IPS-11a (cell line): ENCODE measurements around the gene CD82.

Experiments
- H3K4me3 ChIP-seq: one replicate; pipeline ENCODE4 v1.5.1; 2013; ENCODE audit warnings: low read depth, low read length, control low read depth

Gene CD82

DNA sequence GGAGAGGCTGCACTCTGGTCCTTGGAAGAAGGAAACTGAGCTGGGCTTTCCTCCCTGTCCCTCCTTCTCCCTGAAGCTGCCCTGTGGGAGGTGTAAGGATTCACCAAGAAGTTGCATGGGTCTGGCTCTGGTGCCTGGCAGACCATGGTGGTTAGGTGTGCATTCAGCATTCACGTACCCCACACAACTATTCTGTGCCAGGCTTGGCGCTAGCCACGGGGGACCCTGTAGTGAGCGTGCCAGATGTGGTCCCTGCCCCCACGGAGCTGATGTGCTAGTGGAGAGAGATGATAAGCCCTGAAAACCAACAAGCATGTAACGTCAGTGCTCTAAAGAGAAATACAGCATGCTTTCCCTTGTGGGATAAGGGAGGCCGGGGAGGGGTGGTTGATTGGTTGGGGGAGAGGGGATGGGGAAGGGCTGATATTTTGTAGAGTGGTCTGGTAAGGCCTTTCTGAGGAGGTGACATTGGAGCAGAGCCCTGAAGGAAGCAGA, 48.9 kb downstream of the CD82 start:
- no peak overlapping the region for H3K4me3 ChIP-seq

DNA sequence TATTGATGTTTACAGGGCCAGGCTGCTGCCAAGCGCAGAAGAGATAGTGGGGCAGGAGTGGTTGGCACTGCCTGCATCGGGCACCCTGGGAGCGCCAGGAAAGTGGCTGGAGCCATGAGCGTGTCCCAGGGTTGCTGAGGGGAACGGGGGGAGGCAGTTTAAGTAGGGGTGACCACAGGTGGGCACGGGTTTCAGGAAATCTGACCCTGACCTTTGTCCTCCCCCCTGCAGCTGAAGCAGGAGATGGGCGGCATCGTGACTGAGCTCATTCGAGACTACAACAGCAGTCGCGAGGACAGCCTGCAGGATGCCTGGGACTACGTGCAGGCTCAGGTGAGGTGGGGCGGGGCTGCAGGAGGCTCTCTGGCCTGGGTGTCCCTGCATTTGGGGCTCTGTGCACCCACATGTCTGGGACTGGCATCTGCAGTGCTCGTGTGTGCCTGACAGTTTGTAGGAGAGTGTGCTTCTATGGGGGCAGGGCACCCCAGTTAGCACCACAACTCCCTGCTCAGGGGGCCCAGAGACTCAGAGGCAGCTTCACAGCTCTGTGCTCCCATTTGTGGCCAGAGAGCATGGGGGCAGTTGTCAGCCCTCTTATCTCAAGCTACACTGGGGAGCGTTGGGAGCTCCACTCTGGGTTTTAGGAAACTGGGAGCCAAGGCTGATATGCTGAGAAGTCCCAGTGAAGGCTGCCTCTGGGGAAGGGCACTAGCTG, 49.7 kb downstream of the CD82 start:
- no peak overlapping the region for H3K4me3 ChIP-seq

DNA sequence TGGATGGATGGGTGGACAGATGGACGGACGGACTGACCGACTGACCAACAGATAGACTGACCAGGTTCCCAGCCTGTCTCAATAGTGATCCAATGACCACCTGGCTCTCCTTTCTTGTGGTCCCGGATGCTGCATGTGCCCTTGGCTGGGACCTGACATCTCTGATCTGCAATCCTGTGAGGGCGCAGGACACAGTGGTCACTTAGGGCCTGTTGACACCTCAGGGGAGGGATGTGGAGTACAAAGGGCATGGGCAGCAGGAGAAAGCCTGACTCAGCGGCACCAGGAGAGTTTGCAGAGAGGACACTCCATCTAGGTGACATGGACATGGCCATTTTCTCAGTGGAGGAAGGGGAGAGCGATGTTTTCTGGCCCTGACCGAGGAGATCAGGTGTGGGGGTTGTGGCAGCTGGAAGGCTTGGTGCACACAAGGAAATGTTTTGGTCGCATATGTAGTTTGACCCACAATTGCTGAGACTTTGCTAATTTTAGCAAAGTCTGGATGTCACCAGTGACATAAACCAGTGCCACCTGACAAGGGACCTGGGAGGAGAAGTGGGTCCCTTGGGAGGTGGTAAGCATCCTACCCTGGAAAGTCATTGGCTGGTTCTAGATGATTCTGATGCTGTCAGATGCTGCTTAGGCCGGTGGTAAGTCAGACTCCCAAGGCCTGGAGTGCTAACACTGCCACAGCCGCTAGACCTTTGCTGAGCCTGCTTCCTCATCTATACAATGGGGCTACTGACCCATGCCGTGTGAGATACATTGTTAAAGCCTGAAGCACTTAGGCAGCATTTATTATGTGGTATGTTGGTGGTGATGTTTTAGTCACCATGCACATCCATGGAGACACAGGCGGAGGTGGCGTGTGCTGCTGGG, 50.7 kb downstream of the CD82 start:
- no peak overlapping the region for H3K4me3 ChIP-seq

DNA sequence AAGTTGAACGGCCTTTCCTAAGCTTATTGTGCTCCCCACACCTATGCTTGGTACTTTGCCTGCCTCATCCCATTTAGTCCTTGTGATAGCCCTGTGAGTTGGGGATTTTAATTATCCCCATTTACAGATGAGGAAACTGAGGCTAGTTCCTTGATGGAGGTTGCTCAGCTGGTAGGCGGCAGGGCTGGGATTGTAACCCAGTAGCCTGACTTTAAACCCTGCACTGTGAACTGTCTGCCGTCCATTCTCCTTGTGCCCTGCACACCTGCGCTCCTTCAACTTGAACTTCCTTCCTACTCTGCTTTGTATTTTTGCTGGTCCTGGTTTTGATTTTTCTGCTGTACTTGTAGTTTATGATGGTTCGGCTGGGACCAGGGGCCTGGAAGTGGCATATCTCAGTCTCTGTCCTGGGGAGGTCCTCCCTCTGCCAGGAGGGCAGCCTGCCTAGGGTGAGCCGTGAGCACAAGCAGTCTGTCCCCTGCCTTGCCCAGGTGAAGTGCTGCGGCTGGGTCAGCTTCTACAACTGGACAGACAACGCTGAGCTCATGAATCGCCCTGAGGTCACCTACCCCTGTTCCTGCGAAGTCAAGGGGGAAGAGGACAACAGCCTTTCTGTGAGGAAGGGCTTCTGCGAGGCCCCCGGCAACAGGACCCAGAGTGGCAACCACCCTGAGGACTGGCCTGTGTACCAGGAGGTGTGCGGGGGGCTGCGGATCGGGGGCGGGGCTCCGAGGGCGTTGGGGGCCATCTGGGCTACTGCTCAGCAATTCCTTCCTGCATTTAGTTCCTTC, 52.4 kb downstream of the CD82 start:
- no peak overlapping the region for H3K4me3 ChIP-seq

DNA sequence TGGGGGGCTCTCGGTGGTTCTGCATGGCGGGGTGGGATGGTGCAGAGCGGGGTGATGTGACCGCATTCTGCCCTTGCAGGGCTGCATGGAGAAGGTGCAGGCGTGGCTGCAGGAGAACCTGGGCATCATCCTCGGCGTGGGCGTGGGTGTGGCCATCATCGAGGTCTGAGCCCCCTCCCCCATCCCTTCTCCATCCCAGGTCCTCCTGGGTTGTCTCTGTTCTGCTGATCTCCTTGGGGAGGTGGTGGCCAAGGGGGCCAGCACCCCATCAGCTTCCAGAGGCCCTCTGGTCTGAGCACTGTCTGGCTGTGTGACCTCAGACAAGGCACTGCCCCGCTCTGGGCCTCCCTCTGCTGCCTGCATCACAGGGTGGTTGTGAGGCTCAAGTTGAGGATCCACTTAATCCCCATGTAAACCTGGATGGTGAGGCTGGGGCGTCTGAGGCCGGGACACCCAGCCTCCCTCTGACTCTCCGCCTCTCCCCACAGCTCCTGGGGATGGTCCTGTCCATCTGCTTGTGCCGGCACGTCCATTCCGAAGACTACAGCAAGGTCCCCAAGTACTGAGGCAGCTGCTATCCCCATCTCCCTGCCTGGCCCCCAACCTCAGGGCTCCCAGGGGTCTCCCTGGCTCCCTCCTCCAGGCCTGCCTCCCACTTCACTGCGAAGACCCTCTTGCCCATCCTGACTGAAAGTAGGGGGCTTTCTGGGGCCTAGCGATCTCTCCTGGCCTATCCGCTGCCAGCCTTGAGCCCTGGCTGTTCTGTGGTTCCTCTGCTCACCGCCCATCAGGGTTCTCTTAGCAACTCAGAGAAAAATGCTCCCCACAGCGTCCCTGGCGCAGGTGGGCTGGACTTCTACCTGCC, 53.3 kb downstream of the CD82 start:
- no peak overlapping the region for H3K4me3 ChIP-seq

DNA sequence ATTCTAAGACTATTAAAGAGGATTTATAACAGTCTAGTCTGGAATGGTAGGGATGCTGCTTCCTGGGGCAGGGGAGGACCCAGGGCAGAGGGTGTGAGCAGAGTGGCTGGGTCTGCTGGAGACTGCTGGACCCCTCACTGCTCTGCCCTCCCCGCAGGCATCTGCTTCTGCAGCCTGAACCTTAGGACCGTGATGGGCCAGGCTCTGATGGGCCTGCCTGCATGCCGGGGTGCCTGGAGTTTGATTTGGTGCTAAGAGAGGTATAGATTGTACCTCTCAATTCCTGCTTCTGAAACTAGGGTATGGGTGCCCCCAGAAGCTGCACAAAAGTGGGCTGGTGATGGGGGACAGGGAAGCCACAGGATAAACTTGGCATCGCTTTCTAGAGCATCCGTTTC, 54.9 kb downstream of the CD82 start:
- H3K4me3 ChIP-seq: no peak overlapping the region

DNA sequence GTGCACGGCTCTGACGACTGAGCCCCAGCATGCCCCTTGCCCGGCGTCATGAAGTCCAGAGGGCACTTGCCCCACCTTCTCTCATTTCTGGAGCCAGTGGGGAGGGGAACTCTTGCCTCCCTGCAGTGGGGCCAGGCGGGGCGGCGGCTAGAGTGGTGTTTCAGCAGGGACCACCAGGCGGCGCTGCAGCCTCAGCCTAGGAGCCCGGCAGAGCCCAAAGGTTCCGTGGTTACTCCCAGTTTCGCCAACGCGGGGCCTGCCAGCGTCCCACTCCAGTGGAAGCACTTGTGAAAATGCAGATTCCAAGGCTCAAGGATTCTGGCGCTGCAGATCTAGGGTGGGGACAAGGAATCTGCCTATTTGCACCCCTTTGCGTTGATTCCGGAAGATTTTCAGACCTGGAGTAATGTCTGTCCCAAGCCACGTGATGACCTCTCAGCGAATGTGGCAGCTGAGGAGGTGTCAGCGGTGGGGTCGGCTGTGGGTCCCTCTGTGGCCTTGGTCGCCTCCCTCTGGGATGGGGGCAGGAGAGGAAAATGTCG, 55.7 kb downstream of the CD82 start:
- H3K4me3 ChIP-seq: no peak overlapping the region

DNA sequence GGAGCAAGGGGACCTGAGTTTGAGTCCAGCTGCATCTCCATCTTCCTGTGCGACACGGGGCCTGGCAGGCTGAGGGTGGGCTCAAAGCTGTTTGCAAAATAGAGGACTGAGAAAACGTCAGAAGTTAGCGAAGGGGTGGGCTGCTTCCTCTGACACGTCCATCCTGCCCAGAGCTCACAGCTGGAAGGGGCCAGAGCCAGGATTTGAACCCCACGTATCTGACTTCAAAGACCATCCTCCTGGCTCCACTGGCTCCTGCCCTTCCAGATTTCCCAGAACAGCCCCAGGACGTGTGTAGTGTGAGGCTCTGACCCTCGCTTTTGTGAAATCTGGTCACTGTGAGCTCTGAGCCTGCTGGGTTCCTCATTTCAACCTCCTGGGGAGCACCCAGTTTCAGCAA, 56.3 kb downstream of the CD82 start:
- H3K4me3 ChIP-seq: no peak overlapping the region

DNA sequence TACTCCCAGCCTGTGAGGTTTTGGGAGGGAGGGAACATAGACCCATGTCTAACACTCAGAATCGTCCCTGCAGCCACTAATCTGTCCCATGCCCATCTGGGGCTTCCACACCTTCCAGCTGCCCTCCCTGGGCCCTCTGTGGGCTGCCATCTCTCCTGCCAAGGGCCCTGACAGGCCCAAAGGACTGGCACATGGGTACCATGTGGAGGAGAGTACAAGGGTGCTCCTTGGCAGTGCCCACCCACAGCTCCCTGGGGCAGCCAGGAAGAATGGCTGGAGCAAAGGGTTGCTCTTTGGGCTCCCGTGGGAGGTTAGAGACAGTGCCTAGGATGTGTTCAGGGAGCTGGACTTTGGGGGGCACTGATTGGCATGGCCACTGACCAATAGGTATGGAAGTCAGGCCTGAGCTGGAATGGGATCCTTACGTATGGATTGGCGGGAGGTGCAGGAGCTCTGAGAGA, 56.8 kb downstream of the CD82 start:
- no peak overlapping the region for H3K4me3 ChIP-seq

DNA sequence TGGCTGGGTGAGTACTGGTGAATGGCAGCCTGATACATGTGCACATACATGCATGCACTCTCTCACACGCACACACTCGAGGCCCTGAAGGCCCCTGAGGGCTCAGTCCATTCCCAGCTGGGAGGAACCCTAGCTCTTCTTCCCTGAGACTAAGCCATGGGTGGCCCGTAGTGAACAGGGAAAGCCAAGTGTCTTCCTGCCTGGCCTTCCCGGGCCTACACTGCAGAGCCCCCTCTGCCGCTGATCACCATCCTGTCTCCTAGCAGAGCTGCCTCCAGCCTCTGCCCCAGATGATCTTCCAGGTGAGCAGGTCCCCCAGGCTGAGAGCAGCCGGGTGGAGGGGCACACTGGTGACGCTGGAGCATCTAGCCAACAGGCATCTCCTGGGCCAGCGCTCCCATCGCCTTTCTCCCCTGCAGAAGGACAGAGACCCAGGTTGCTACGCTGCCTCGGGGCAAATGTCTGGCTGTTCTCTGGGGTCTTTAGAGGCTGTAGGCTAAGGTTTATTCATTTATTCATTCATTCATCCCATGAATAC, 57.3 kb downstream of the CD82 start:
- H3K4me3 ChIP-seq: no peak overlapping the region

DNA sequence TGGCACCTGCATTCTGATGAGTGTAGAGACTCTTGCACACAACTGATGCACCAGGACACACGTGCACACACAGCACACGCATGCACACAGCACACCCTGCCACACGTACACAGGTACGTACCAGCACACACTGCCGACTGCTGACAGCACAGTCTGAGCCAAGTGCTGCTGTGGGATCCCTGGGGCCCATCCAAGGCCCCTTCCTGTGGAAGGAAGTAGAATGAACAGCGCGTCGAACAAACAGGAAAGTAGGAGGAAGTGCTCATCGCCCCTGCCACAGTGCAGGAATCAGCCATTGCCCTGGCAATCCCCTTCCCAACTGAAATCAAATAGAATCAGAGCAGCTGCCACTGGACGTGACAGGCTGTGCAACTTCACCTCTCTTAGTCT, 57.9 kb downstream of the CD82 start:
- no peak overlapping the region for H3K4me3 ChIP-seq

DNA sequence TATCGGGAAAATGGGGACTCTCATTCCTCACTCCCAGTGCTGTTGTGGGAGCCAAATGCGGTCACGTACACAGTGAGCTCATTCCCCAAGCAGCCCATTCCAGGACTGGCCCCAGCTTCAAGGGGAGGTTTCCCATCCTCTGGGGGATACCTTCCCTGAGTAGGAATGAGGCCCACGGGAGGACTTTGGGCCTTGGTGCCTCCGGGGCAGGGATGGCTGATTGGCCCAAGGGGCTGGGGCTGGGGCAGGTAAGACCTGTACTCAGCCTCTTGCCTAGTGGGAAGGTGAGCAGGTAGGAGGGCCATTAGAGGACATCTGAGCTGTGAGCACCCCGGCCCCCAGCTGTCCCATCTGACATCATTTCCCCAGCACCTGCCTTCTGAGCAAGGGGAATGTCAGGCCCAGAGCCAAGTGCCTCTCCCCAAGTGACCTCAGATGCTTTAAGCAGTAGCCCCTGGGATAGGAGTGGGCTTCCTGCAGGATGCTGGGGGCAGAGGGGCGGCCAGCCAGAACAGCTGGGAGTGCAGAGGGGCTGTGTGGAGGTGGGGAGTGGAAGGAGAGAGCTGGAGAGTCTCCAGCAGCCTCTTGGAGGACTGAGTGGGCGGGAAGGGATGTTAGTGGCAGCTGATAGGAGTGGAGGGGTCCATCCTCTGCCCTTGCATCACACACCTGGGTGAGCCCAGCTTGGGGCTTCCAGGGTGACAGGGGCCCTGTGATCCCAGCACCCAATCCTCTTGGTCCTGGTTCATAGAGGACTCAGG, 58.4 kb downstream of the CD82 start:
- no peak overlapping the region for H3K4me3 ChIP-seq

DNA sequence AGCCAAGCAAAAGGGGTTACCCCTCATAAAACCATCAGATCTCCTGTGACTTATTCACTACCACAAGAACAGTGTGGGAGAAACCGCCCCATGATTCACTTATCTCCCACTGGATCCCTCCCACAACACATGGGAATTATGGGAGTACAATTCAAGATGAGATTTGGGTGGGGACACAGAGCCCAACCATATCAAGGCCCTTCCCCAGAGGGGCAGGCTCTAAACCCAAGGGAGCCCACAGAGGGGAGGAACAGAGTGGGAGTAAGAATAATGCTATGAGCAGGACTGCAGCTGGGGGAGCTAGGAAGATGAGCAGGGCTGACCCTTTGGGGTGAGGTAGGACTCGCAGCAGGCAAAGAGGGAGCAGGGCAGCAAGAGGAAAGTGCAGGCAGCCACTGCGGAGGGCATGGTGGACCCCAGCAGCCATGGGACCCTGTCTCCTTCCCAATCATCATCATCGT, 59.3 kb downstream of the CD82 start:
- H3K4me3 ChIP-seq: no peak overlapping the region

DNA sequence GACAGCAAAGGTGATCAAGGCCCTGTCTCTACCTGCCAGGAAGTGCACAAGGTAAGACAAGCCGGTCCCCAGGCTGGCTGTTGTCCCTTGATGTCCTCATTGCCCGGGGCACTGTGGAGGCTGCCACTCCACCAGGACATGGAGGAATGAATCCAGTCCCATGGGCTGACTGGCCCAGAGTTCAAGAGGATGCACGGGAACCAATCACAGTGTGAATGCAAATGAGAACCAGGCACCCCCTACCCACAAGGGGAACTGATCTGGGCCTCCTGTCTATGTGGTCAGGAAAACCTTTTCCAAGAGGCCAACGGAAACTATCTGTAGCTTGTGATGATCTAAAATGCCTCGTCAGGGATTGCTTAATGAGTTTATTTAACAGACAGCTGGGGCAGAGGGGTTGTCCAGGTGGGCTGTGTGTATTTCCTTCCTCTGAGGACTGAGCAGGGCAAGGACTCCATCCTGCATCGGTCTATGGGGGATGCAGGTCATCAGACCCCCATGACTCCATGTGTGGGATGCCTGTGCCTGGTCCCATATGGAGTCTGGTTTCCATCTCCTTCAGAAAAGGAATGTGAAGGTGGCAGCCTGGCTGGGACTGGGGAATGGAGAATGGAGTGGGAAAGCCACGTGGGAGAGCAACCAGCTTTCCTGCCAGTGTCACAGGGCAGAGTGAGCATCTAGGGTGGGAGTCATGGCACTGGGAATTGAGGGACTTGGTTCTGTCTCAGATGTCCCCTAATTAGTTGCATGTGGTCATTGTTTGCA, 60.5 kb downstream of the CD82 start:
- H3K4me3 ChIP-seq: no peak overlapping the region

DNA sequence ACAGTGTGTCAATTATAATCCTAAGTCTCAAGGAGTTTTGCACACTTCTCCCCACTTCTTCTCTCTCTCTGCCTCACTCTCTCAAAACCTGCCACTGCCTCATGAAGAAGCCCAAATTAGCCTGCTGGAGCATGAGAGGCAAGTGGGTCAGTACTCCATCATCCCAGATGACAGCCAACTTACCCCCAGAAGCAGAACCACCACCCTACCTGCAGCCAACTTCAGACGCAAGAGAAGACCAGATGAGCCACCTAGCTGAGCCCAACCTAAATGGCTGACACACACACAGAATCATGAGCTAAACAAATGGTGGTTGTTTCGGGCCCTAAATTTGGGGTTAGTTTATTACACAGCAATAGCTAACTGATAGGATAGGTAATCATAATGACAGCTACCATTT, 61.2 kb downstream of the CD82 start:
- H3K4me3 ChIP-seq: no peak overlapping the region

DNA sequence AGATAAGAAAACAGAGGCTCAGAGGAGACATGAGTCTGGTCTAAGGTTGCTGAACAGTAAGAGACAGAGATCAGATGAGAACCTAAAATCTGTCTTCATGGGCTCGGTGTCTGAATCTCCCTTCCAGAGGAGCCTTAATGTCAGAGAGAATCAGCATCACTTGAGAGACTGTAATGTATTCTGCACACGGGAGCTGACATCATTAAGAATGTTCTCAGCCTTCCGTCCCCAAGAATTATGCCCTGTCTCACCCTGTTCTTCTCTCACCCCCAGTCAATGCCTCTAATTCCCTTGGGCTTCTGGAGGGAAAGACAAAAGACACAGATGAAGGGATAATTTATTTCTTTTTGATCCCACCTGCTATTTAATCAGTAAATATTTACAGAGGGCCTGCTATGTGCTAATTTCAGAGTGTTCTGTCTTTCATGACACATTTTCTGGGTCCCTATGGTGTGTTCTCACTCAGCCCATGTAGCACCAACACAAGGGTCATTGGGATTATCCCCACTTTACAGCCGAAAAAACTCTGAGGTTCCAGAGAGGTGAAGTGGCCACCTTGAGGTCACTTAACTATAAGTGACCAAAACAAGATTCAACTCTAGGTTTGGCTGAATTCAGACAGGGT, 61.8 kb downstream of the CD82 start:
- no peak overlapping the region for H3K4me3 ChIP-seq

DNA sequence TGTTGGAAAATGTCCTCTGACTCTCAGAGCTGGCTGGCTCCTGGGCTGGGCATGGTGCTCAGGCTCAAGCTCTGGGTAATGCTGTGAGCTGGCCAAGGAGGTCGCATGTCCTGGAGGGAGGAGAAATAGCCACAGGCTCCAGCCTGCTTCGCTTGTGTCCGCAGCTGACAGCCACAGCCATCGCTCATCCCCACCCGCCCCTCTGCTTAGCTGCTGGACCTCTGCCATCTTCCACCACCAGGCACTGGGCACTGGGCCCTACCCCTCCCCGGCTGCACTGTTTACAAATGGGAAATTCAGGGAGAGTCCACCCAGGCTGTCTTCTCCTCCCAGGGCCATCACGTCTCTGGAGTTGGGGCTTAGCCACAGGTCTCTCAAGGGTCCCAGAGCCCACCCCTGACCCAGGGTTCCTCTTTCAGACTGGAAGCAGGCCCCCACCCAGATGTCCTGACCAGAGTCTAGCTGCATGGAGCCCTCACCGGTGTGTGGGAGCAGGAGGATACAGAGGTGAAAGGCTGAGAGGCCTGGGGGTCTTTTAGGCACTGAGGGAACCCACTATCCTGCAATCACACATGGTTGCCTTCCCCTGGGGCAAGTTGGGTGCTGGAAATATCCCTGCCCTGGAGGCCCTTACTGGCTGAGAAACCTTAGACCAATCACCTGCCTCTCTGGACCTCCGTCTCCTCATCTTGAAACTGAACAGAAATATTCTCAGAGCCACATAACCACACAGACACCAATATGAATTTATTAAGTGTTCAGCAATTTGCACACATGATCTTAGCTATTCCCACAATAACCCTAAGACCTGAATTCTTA, 62.7 kb downstream of the CD82 start:
- H3K4me3 ChIP-seq: no peak overlapping the region
